GM19193 (cell line): ENCODE data around the gene CALML6.

Experiments
- POLR2A ChIP-seq: IDR thresholded peaks from 4 replicates; pipeline ENCODE4 v1.6.1; 2011; ENCODE audit not compliant: insufficient read depth, insufficient read length; ENCODE audit errors: extremely low read depth

The CALML6 gene, protein sequence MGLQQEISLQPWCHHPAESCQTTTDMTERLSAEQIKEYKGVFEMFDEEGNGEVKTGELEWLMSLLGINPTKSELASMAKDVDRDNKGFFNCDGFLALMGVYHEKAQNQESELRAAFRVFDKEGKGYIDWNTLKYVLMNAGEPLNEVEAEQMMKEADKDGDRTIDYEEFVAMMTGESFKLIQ

DNA sequence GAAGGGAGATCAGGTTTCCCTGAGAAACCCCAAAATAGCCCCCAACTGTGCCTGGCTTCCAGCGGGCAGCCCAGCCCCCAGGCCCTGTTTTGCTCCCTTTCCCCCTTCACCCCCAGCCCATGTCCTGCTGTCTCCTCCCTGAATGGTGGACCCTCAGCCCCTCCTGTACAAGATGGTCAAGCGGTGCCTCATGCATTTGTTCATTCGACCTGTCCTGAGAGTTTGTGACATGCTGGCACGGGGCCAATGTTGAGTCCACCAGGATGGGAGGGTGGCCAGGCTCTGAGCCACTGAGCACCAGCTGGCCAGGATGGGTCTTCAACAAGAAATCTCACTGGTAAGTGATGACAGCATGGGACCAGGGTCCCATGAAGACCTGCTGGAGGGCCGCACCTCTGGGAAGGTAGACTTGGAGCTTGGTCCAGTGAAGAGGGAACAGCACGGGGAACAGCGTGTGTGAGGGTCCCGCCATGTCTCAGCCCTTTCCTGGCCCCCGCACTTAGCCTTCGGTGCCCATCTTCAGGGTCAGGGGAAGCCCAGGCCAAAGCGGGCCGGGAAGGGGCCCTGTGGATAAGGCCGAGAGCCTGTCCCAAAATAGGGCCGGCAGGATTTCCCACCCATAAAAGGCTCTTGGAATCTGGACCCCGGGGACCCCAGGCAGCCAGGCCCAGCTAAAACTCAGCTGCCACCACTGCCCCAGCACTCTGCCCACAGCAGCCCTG is at the start of gene CALML6:
Gene CALML6, plus strand, starts transcription at position 290 of the 722 bp plus-strand sequence. Its CDS starts 21 bp downstream, at position 311.
- TF ChIP-seq POLR2A = no peak

DNA sequence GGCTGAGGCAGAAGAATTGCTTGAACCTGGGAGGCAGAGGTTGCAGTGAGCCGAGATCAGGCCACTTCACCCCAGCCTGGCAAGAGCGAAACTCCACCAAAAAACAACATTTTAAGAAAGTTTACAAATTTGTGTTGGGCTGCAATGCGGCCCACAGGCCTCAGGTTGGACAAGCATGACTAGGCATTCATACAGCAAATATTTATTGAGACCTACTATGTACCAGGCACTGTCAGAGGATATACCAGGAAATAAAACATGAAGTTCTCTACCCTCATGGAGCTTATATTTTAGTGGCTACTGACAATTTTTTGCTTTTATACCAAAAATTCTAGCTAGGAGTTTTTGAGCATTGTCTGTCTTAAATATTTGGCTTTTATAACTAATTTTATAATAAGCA is 47.9 kb upstream of the CALML6 start:
- TF ChIP-seq POLR2A = no peak

DNA sequence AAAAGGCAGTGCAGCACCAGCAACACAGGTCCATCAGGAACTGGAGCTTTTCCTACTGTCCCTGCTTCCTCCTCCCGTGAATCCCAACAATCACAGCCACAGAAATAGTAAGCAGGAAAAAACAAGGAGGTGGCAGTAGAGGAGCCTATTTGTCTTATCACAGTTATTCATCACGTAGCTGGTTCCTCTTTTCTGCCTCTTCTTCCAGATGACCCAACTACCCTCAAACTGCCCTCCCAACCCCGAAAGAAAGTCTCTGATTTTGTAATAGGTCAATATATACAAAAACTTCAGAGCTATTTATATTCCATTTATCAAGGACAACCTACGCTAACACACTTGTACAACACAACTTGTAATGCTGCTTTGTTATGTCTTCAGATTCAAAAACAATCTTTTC is 45.6 kb upstream of the CALML6 start:
- no peak for TF ChIP-seq POLR2A

DNA sequence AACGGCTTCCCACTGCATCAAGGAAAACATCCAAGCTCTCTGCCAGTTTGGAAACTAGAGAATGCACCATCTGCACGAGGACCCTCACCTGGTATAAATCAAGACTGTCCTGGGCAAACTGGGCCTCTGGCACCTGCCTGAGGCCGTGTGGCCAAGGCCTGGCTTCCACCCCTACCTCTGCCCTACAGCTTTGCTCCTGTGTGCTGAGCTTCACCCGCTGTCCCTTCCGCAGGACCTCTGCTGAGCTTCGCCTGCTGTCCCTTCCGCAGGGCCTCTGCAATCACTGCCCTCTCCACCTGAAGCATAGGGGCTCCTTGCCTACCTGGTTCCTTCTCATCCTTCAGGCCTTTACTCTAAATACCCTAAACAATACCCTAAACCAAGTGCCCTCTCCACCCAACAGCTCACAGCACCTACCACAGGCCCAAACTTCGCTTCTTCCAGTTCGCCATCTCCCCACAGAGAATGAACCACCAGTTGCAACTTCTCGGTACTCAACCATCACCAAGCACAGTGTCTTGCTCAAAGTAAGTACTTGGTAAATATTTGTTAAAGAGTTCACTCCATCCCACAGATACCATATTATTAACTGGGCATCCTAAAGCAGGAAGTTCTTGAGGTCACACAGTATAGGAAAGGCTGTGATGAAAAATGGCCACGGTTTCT is 42.6 kb upstream of the CALML6 start:
- no peak for TF ChIP-seq POLR2A

DNA sequence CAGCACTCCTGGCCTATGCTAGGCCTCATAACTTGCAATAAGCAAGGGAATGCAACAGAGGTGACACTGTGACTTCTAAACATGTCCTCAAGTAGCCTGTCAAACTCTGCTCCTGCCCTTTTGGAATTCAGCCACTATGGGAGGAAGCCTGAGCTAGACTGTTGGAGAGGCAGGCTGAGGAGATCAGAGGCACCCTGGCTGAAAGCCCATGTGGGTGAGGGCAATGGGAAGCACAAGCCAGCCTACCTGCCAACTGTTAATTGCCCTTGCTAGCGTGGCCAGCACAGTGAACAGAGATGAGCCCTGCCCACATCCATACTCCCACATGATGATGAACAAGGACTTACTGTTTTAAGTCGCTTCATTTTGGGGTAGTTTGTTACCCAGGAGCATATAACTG is 41.9 kb upstream of the CALML6 start:
- TF ChIP-seq POLR2A = no peak

DNA sequence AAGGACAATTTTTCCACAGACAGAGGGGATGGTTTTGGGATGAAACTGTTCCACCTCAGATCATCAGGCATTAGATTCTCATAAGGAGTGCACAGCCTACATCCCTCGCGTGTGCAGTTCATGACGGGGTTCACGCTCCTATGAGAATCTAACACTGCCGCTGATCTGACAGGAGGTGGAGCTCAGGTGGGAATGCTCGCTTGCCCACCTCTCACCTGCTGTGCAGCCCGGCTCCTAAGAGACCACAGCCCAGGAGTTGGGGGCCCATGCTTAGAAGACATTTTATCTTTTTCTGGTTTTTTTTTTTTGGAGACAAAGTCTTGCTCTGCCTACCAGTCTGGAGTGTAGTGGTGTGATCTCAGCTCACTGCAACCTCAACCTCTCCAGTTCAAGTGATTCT is 40.2 kb upstream of the CALML6 start:
- TF ChIP-seq POLR2A = no peak

DNA sequence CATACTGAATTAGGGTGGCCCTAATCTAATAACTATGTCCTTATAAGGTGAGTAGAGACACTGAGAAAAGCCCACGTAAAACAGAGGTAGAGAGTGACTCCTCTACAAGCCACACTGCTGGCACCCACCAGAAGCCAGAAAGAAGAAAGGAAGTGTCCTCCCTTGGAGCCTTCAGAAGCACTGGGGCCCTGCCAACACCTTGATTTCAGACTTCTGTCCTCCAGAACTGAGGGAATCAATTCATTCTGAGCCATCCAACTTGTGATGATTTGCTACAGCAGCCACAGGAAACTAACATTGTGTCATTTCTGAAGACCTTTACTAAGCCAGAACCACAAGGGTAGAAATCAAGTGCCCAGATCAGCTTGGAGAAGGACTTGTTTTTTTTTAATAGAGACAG is 39.1 kb upstream of the CALML6 start:
- no peak for TF ChIP-seq POLR2A

DNA sequence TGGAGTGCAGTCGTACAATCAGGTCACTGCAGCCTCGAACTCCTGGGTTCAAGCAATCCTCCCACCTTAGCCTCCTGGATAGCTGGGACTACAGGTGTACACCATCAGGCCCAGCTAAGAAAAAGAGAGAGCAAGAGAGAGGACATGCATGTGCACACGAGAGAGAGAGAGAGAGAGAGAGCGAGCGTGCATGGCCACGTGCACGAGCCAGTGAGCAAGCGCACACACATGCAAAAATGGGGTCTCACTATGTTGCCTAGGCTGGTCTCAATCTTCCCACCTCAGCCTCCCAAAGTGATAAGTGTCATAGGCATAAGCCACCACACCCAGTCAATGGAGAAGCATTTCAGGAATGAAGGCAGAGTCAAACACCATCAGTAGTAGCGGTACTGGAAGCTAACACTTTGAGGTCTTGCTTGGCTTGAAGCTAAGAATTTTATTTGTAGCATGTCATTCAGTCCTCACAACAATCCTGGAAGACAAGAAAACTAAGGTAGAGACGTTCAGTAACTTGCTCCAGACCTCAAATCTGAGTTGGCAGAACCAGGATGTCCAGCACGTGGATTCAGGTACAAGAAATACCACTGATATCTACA is 38.6 kb upstream of the CALML6 start:
- TF ChIP-seq POLR2A = no peak

DNA sequence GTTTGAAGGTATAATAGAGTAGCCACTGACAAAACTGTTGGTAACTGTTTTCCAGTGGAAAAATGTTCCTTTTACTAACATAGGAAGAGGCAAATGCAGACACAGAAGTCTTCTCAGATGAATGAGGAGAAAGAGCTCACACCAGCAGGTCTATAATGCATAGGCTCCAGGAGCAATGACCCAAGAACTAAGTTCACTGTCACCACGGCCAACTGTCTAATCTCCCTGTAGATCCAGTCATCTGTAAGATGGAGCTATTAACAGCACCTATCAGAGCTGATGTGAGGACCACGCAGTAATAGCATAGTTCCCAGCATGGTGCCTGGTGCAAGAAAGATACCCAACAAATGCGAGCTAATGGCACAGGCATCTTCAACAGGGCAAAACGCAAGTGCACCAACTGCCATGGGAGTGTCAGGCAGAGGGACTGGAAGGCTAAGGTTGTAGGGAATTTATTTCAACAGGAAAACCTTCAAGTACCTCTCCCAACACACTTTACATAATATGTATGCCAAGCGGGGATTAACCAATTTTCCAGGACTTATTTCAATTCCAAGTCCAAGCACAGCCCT is 37.1 kb upstream of the CALML6 start:
- TF ChIP-seq POLR2A = no peak

DNA sequence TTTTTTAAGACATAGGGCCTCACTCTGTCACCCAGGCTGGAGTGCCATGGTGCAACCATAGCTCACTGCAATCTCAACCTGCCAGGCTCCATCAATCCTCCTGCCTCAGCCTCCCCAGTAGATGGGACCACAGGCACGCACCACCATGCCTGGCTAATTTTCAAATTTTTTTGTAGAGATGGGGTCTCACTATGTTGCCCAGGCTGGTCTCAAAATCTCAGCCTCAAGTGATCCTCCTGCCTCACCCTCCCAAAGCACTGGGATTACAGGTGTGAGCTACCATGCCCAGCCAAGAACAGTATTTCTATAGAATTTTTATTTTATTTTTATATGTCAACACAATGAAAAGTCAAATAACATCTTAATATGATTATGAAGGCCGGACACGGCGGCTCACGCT is 35.1 kb upstream of the CALML6 start:
- TF ChIP-seq POLR2A = no peak

DNA sequence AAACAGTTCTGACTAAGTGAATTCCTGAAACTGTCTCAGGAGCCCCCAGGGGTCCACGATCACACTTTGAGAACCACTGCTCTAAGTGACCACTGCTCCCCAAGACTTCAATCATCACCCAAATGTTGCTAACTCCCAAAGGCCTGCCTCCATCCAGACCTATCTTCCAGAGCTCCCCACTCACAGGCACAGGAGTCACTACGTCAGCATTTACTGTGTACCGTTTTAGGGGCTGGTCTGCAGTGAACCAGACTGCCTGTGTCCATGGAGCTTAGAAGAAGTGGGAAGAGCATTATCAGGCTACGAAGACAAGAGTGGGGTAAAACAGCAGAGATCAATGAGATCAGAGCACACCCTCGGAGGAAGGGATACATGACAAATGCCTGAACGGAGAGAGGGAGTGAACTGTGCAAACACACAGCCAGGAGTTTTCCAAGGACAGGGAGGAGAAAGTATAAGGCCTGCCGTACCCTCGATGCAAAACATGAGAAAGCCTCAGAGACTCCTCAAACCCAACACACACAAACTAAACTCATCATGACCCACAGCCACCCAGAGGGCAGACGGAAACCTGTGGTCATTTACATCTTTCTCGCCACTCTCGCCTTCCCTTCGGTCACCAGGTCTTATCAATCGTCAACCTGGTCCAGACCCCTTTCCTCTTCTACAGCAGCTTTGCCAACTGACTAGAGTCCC is 34.3 kb upstream of the CALML6 start:
- TF ChIP-seq POLR2A = no peak

DNA sequence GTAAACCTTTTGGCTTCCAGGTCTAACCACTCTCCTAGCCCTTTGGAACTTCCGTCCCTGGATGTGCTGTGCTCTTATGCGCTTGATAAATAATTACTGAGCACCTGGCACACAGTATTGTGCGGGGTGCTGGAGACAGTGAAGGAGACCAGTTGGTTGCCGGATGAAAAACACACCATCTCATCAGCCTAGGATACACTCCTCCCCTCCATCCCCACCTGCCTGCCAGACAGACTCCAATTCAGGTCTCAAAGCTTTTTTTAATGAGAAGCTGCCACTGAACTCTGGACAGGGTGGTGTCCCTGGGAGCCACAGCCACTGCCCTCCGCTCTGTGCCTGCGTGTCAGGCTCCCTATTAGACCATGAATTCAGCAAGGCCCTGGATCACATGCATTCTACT is 33.3 kb upstream of the CALML6 start:
- no peak for TF ChIP-seq POLR2A

DNA sequence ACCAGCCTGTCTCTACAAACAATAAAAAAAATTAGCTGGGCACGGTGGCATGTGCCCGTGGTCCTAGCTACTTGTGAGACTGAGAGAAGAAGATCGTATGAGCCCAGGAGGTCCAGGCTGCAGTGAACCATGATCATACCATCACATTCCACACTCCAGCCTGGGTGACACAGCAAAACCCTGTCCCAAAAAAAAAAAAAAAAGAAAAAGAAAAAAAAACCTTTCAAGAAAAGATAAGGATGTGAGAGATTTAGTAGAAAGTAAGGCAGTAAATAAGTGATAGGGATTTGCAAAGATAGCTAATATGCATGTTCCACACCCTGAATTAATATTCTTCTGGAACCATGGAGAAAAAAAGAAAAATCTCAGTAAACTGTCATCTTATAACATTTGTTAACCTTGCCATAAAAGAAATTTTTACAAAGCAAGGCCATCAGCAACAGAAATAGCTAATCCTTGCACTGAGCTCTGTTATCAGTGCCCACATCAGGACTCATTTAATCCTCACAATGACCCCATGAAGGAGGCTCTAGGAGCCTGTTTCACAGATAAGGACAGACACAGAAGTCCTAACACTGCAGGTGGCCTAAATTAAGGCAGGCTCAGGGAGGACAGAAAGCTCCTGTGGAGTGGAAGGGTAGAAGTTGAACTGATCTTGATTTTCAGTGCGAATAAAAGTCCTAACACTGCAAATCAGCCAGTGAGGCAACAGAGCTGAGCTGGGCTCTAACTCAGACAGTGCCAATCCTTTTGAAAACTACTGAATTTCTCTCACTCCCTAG is 31.8 kb upstream of the CALML6 start:
- no peak for TF ChIP-seq POLR2A
